ENCODE data around the gene SLC9A3.
A peak's percentile ranks its signal among the peaks of the same experiment; 100 is the strongest.

- TF ChIP-seq POLR2A (IDR thresholded peaks at IDR 0.05; ENCODE audit: low read depth, low read length): peak; percentile 73; the same call in 1 of the 2 replicates
- TF ChIP-seq POLR2AphosphoS5 (IDR thresholded peaks at IDR 0.05; ENCODE audit: low read depth, low read length): no peak
- TF ChIP-seq TAF1 (IDR thresholded peaks at IDR 0.05; ENCODE audit: low read depth, low read length): peak; percentile 51; the same call in 1 of the 2 replicates
- peak; percentile 52; the same call in 1 of the 2 replicates for TF ChIP-seq SPI1 (IDR thresholded peaks at IDR 0.05; ENCODE audit: low read depth, low read length)
- TF ChIP-seq PAX5 (IDR thresholded peaks at IDR 0.05; ENCODE audit: insufficient read depth, low read length, severe bottlenecking): no peak
These were observed 81.7 kb downstream of the SLC9A3 start, which contains the start of gene EXOC3 for GRCh38 chr5:442335-443238.
